Left ventricle myocardium inferior (tissue), 1 donor: ENCODE results near the gene ARMC8. TPM values are rescaled to one million over a fixed set of nuclear protein-coding genes. Genes with fewer than 3 reads are reported as not detected.

Source experiments
- DNase-seq: peaks from one replicate; pipeline ENCODE4 v3.0.0-alpha.2; 2020
- H3K27ac ChIP-seq: fragments of 200-600 bp; replicated peaks from 2 replicates; pipeline ENCODE4 v1.8.0; 2021
- H3K27me3 ChIP-seq: fragments of 200-600 bp; 2 replicates; pipeline ENCODE4 v1.8.0; 2021; ENCODE audit warnings: low read depth
- H3K36me3 ChIP-seq: fragments of 200-600 bp; 2 replicates; pipeline ENCODE4 v1.8.0; 2021
- H3K4me1 ChIP-seq: fragments of 200-600 bp; 2 replicates; pipeline ENCODE4 v1.8.0; 2021
- H3K4me3 ChIP-seq: fragments of 200-600 bp; 2 replicates; pipeline ENCODE4 v1.8.0; 2021; ENCODE audit warnings: mild to moderate bottlenecking, moderate library complexity
- H3K9me3 ChIP-seq: fragments of 200-600 bp; replicated peaks from 2 replicates; pipeline ENCODE4 v1.8.0; 2021
- CTCF ChIP-seq: fragments of 200-600 bp; IDR thresholded peaks from 2 replicates; pipeline ENCODE4 v1.8.0; 2021; ENCODE audit warnings: antibody characterized with exemption, mild to moderate bottlenecking, borderline replicate concordance
- intact Hi-C: fragments of 100-400 bp; cut with micrococcal nuclease; formaldehyde crosslinking; loops from one replicate; pipeline ENCODE4 v1.11.0; 2022
- total RNA-seq: library from RNA; stranded (reverse); fragmentation: NEBNext Ultra II Directional; extraction: Animal tissue kit (Norgen Biotek cat#: 25700); gene quantifications from one replicate; pipeline ENCODE4 v1.2.1, GENCODE V29; 2021
- donor health status: DM: no; HTN: yes; CAD: no; lungs with severe emphysema.

The ARMC8 gene
- total RNA-seq, 1 donor from 2014 or later = 31.2 TPM

DNA sequence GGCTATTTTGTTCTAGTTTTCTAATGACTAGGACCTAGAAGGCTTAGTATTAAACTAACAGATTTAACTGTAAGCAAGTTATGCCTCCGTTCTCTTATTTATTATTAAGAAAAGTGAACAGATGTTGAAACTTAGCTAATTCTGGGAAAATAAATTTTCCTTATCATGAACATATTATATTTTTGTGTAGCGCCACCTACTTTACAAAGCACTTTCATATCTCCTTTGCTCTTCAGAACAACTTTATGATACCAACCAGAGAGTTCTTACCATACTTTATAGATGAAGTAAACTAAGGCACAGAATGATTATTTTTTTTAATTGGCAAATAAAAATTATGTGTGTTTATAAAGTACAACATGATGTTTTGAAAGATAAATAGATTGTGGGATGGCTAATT lies 83.1 kb downstream of the ARMC8 start:
- Histone ChIP-seq H3K4me1 (no peaks in the 10 kb centered on the region), H3K27me3 (no peaks in the 10 kb centered on the region), H3K9me3 (no peaks in the 10 kb centered on the region), H3K27ac (no peak overlapping the region), H3K4me3 (no peak overlapping the region), H3K36me3 (peaks cover 75% of the 10 kb centered on the region)
- intact Hi-C loops = no loop called here
- no peak for TF ChIP-seq CTCF
- DNase-seq = no peak

GRCh38 chr3:138271189-138271794 lies 84.2 kb downstream of the ARMC8 start:
- no peak for TF ChIP-seq CTCF
- Histone ChIP-seq H3K9me3 (no peaks in the 10 kb centered on the region), H3K36me3 (peaks cover 73% of the 10 kb centered on the region), H3K4me1 (no peaks in the 10 kb centered on the region), H3K4me3 (no peak overlapping the region), H3K27ac (no peak overlapping the region), H3K27me3 (no peaks in the 10 kb centered on the region)
- intact Hi-C loops = no loop called here
- no peak for DNase-seq

DNA sequence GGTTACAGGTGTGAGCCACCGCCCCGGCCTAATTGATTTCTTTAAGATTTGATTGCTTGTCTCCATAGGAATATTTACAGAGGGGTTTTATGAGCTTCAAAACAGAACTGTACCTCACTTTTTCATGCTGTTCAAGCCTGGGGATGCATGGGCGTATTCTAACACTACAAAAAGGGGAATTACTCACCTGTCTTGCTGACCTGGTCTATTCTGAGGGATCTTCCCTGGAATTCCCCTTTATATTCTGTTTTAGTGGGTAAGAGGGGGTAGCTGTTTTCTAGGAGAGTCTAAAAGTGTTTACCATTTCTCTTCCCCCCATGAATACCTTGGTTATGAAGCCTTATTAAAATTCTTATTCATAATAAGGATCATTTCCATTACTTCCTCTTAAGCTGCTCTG lies 94.5 kb downstream of the ARMC8 start:
- TF ChIP-seq CTCF = no peak
- Histone ChIP-seq H3K27ac (no peak overlapping the region), H3K27me3 (no peaks in the 10 kb centered on the region), H3K9me3 (no peaks in the 10 kb centered on the region), H3K36me3 (peaks cover 54% of the 10 kb centered on the region), H3K4me1 (no peaks in the 10 kb centered on the region), H3K4me3 (no peak overlapping the region)
- intact Hi-C loops = no loop called here
- DNase-seq = no peak

- intact Hi-C loops = no loop called here
- Histone ChIP-seq H3K36me3 (peaks cover 54% of the 10 kb centered on the region), H3K4me3 (no peak overlapping the region), H3K4me1 (no peaks in the 10 kb centered on the region), H3K27ac (no peak overlapping the region), H3K9me3 (no peaks in the 10 kb centered on the region), H3K27me3 (no peaks in the 10 kb centered on the region)
- DNase-seq = no peak
- TF ChIP-seq CTCF = no peak
Observed at GRCh38 chr3:138282836-138283235, 95.7 kb downstream of the ARMC8 start.

- intact Hi-C loops = no loop called here
- Histone ChIP-seq H3K27me3 (no peaks in the 10 kb centered on the region), H3K27ac (no peak overlapping the region), H3K9me3 (no peaks in the 10 kb centered on the region), H3K4me3 (no peak overlapping the region), H3K4me1 (no peaks in the 10 kb centered on the region), H3K36me3 (peaks cover 66% of the 10 kb centered on the region)
- no peak for TF ChIP-seq CTCF
- DNase-seq = no peak
Observed at GRCh38 chr3:138284079-138284478, 97.0 kb downstream of the ARMC8 start.
